HG02571 (cell line): ENCODE data around the gene HLA-DRA.
"Not testable (repeated sequence)": the region's sequence is repeated elsewhere in the genome, so short reads cannot be mapped to it uniquely, and the experiment has no call there.

Experiments
- ATAC-seq: cut with Tn5 transposase; IDR thresholded peaks from one replicate; pipeline ENCODE4 v1.9.1; 2021; ENCODE audit warnings: mild to moderate bottlenecking, moderate library complexity; ENCODE audit not compliant: unreplicated experiment

HLA-DRA gene

GRCh38 chr6:32430179-32430578, 9.5 kb upstream of the HLA-DRA start:
- no peak for ATAC-seq

- no peak for ATAC-seq
These were observed 8.5 kb upstream of the HLA-DRA start for GRCh38 chr6:32431142-32431541.

- no peak for ATAC-seq
These were observed 7.6 kb upstream of the HLA-DRA start for GRCh38 chr6:32432050-32432450.

GRCh38 chr6:32433950-32434349, 5.7 kb upstream of the HLA-DRA start:
- not testable (repeated sequence) for ATAC-seq

GRCh38 chr6:32436186-32436585, 3.5 kb upstream of the HLA-DRA start:
- ATAC-seq, result no peak

GRCh38 chr6:32436995-32437836, 2.5 kb upstream of the HLA-DRA start:
- no peak for ATAC-seq

- no peak for ATAC-seq
These were observed 548 bp upstream of the HLA-DRA start for GRCh38 chr6:32439139-32439538.

- ATAC-seq, result no peak
These were observed 2.6 kb downstream of the HLA-DRA start for GRCh38 chr6:32442243-32442667.

- ATAC-seq, result no peak
These were observed 3.4 kb downstream of the HLA-DRA start for GRCh38 chr6:32442977-32443552.

- no peak for ATAC-seq
These were observed 4.7 kb downstream of the HLA-DRA start for GRCh38 chr6:32444433-32444832.

- ATAC-seq, result no peak
These were observed 5.7 kb downstream of the HLA-DRA start for GRCh38 chr6:32445321-32445854.

GRCh38 chr6:32447932-32448331, 8.2 kb downstream of the HLA-DRA start:
- ATAC-seq, result no peak

- ATAC-seq, result no peak
These were observed 9.5 kb downstream of the HLA-DRA start for GRCh38 chr6:32449088-32449736.

GRCh38 chr6:32457054-32457453, 17.4 kb downstream of the HLA-DRA start:
- ATAC-seq, result no peak

GRCh38 chr6:32459781-32460424, 20.2 kb downstream of the HLA-DRA start:
- ATAC-seq, result no peak

- no peak for ATAC-seq
These were observed 20.8 kb downstream of the HLA-DRA start for GRCh38 chr6:32460528-32460927.

GRCh38 chr6:32461493-32461892, 21.8 kb downstream of the HLA-DRA start:
- no peak for ATAC-seq

- ATAC-seq, result peak; percentile 56
These were observed 22.9 kb downstream of the HLA-DRA start for GRCh38 chr6:32462609-32463008.

- not testable (repeated sequence) for ATAC-seq
These were observed 28.2 kb downstream of the HLA-DRA start for GRCh38 chr6:32467743-32468503.

GRCh38 chr6:32472781-32473375, 33.2 kb downstream of the HLA-DRA start:
- no peak for ATAC-seq
